Natural killer cell (primary cell): ENCODE data around the gene TRIL. TPM values are rescaled to one million over a fixed set of nuclear protein-coding genes. Genes with fewer than 3 reads are reported as not detected.

Experiments used
- ATAC-seq, 3 donors: fragments of 150-1000 bp in 2 of 3; fragments of 200-7000 bp in 1 of 3; cut with Tn5 transposase; 1 replicate in 1 of 3; 2 replicates in 2 of 3; pipeline ENCODE4 v1.10.0; 2021; ENCODE audit warnings: mild to moderate bottlenecking in 2 of 3, moderate library complexity in 2 of 3
- DNase-seq, 2 donors: peaks; one replicate each; pipeline versions ENCODE4 v3.0.0 to v3.0.0-alpha.2; 2013 to 2021; ENCODE audit warnings: mixed read lengths in 1 of 2
- H3K27ac ChIP-seq: one replicate; pipeline ENCODE4 v1.5.1; 2013; ENCODE audit warnings: mild to moderate bottlenecking, low read length
- H3K27me3 ChIP-seq: one replicate; pipeline ENCODE4 v1.6.1; 2013; ENCODE audit warnings: low read length; ENCODE audit not compliant: control insufficient read depth, insufficient read depth
- H3K36me3 ChIP-seq: one replicate; pipeline ENCODE4 v1.6.1; 2013; ENCODE audit warnings: low read length; ENCODE audit not compliant: control insufficient read depth, insufficient read depth
- H3K4me1 ChIP-seq: one replicate; pipeline ENCODE4 v1.6.1; 2013; ENCODE audit warnings: low read length; ENCODE audit not compliant: control insufficient read depth, insufficient read depth
- H3K4me3 ChIP-seq: one replicate; pipeline ENCODE4 v1.5.1; 2013; ENCODE audit warnings: low read length
- H3K9me3 ChIP-seq: one replicate; pipeline ENCODE4 v1.6.1; 2013; ENCODE audit warnings: low read length; ENCODE audit not compliant: control insufficient read depth, insufficient read depth
- H3K27ac Mint-ChIP-seq, 2 donors: one replicate each; pipeline ENCODE4 v1.8.0; 2022; ENCODE audit warnings: mild to moderate bottlenecking in 2 of 2, mixed read lengths in 2 of 2, moderate library complexity in 1 of 2
- H3K27me3 Mint-ChIP-seq, 2 donors: one replicate each; pipeline ENCODE4 v1.8.0; 2022; ENCODE audit warnings: low read depth in 2 of 2, mixed read lengths in 2 of 2
- H3K36me3 Mint-ChIP-seq: one replicate; pipeline ENCODE4 v1.8.0; 2022; ENCODE audit warnings: mixed read lengths
- H3K4me1 Mint-ChIP-seq, 2 donors: one replicate each; pipeline ENCODE4 v1.8.0; 2022; ENCODE audit warnings: mixed read lengths in 2 of 2
- H3K4me3 Mint-ChIP-seq: one replicate; pipeline ENCODE4 v1.8.0; 2022; ENCODE audit warnings: mild to moderate bottlenecking, moderate library complexity, mixed read lengths
- H3K9me3 Mint-ChIP-seq, 2 donors: one replicate each; pipeline ENCODE4 v1.8.0; 2022; ENCODE audit warnings: mixed read lengths in 2 of 2
- CTCF ChIP-seq: fragments of 200-600 bp; IDR thresholded peaks from one replicate; pipeline ENCODE4 v1.8.0; 2022; ENCODE audit warnings: antibody characterized with exemption
- WGBS: methylation state at CpG from one replicate; pipeline ENCODE4 v1.1.7; 2013; ENCODE audit warnings: missing lambda C conversion rate; ENCODE audit not compliant: insufficient coverage; 5-methylcytosine and 5-hydroxymethylcytosine counted together
- intact Hi-C: fragments of 100-400 bp; cut with micrococcal nuclease; formaldehyde crosslinking; loops from one replicate; pipeline ENCODE4 v1.14.2; 2022
- total RNA-seq, 4 donors: library from RNA; stranded (reverse); fragments of 120-200 nt in 1 of 4; gene quantifications; one replicate each; pipeline versions ENCODE4 v1.2.3 to v1.2.4, GENCODE V29; 2013 to 2022

Gene TRIL
- total RNA-seq, 3 donors from 2014 or later (not counting 1 experiment from before 2014, with no cell fraction given), result 0.07 TPM; not detected in 2

- intact Hi-C loops, result no loop called here
- Mint-ChIP-seq H3K4me1 (no peaks in the 10 kb centered on the region), H3K4me3 (no peak overlapping the region), H3K27ac (no peak overlapping the region), H3K36me3 (peaks cover 14% of the 10 kb centered on the region), H3K27me3 (peaks cover 0 to 10% of the 10 kb centered on the region in 2 donors), H3K9me3 (peaks cover 9 to 19% of the 10 kb centered on the region in 2 donors)
- H3K36me3 ChIP-seq, result no peaks in the 10 kb centered on the region
- no peak overlapping the region for H3K27ac ChIP-seq
- no peak overlapping the region for H3K4me3 ChIP-seq
- ATAC-seq (no peak), DNase-seq (no peak)
- no peaks in the 10 kb centered on the region for H3K4me1 ChIP-seq
- no peaks in the 10 kb centered on the region for H3K27me3 ChIP-seq
- H3K9me3 ChIP-seq, result peaks cover 8% of the 10 kb centered on the region
- no peak for TF ChIP-seq CTCF
- 91% methylated on average over 3 of the region's 3 CpGs for WGBS
These were observed 15.5 kb upstream of the TRIL start for GRCh38 chr7:28973591-28973990.

- no peaks in the 10 kb centered on the region for H3K4me1 ChIP-seq
- H3K27me3 ChIP-seq, result peaks cover under 1% of the 10 kb centered on the region
- no peaks in the 10 kb centered on the region for H3K36me3 ChIP-seq
- intact Hi-C loops, result no loop called here
- H3K27me3 Mint-ChIP-seq, result peaks cover 22 to 40% of the 10 kb centered on the region in 2 donors
- H3K36me3 Mint-ChIP-seq, result no peaks in the 10 kb centered on the region
- WGBS, result 66% methylated on average over 2 of the region's 2 CpGs
- ATAC-seq, result no peak
- H3K9me3 Mint-ChIP-seq, result no peaks in the 10 kb centered on the region
- DNase-seq, result no peak
- no peak overlapping the region for H3K27ac Mint-ChIP-seq
- no peak overlapping the region for H3K27ac ChIP-seq
- H3K4me3 Mint-ChIP-seq, result no peak overlapping the region
- H3K4me3 ChIP-seq, result no peak overlapping the region
- no peaks in the 10 kb centered on the region for H3K9me3 ChIP-seq
- TF ChIP-seq CTCF, result no peak
- H3K4me1 Mint-ChIP-seq, result no peaks in the 10 kb centered on the region
These were observed 5.9 kb upstream of the TRIL start for GRCh38 chr7:28964056-28964455.

- WGBS, result 88% methylated on average over 5 of the region's 5 CpGs
- Histone ChIP-seq H3K27me3 (peaks cover 19% of the 10 kb centered on the region), H3K27ac (no peak overlapping the region), H3K4me3 (no peak overlapping the region), H3K36me3 (no peaks in the 10 kb centered on the region), H3K9me3 (no peaks in the 10 kb centered on the region), H3K4me1 (peaks cover 16% of the 10 kb centered on the region)
- H3K36me3 Mint-ChIP-seq, result no peaks in the 10 kb centered on the region
- no peak overlapping the region for H3K27ac Mint-ChIP-seq
- no peak overlapping the region for H3K4me3 Mint-ChIP-seq
- ATAC-seq, result no peak
- no peak for DNase-seq
- H3K27me3 Mint-ChIP-seq, result peaks cover 36 to 50% of the 10 kb centered on the region in 2 donors
- intact Hi-C loops, result no loop called here
- TF ChIP-seq CTCF, result no peak
- H3K9me3 Mint-ChIP-seq, result no peaks in the 10 kb centered on the region
- peaks cover 7 to 15% of the 10 kb centered on the region in 2 donors for H3K4me1 Mint-ChIP-seq
These were observed 3.8 kb upstream of the TRIL start for GRCh38 chr7:28961972-28962371.
